ENCODE measurements around the gene CAMKK2.
A peak's percentile ranks its signal among the peaks of the same experiment; 100 is the strongest.
"Not testable (repeated sequence)": the region's sequence is repeated elsewhere in the genome, so short reads cannot be mapped to it uniquely, and the experiment has no call there.

CAMKK2 gene

GRCh38 chr12:121282072-121282742 lies 14.3 kb downstream of the CAMKK2 start:
- H3K27ac ChIP-seq, result no peak overlapping the region
- no peak for DNase-seq (ENCODE audit: low read depth, low spot score)

GRCh38 chr12:121281116-121281515 lies 15.4 kb downstream of the CAMKK2 start:
- H3K27ac ChIP-seq; DNase-seq (ENCODE audit: low read depth, low spot score): not testable (repeated sequence)

GRCh38 chr12:121280531-121280930 lies 16.0 kb downstream of the CAMKK2 start:
- not testable (repeated sequence) for H3K27ac ChIP-seq; DNase-seq (ENCODE audit: low read depth, low spot score)

GRCh38 chr12:121279507-121279915 lies 17.0 kb downstream of the CAMKK2 start:
- no peak overlapping the region for H3K27ac ChIP-seq
- DNase-seq (ENCODE audit: low read depth, low spot score), result no peak

GRCh38 chr12:121279071-121279375 lies 17.5 kb downstream of the CAMKK2 start:
- no peak for DNase-seq (ENCODE audit: low read depth, low spot score)
- no peak overlapping the region for H3K27ac ChIP-seq

- H3K27ac ChIP-seq, result no peak overlapping the region
- no peak for DNase-seq (ENCODE audit: low read depth, low spot score)
Measured at GRCh38 chr12:121278169-121279070, 18.1 kb downstream of the CAMKK2 start.

GRCh38 chr12:121277374-121277759 lies 19.1 kb downstream of the CAMKK2 start:
- no peak for DNase-seq (ENCODE audit: low read depth, low spot score)
- peak overlapping the region; percentile 33 for H3K27ac ChIP-seq

- no peak overlapping the region for H3K27ac ChIP-seq
Measured at GRCh38 chr12:121274036-121274763, 22.3 kb downstream of the CAMKK2 start.

GRCh38 chr12:121273364-121273896 lies 23.1 kb downstream of the CAMKK2 start:
- no peak overlapping the region for H3K27ac ChIP-seq
- DNase-seq (ENCODE audit: low read depth, low spot score), result no peak

More at GRCh38 chr12:121274036-121274763, 22.3 kb downstream of the CAMKK2 start:
- no peak for DNase-seq (ENCODE audit: low read depth, low spot score)

GRCh38 chr12:121267822-121268221 lies 28.7 kb downstream of the CAMKK2 start:
- no peak for DNase-seq (ENCODE audit: low read depth, low spot score)

GRCh38 chr12:121264951-121265515 lies 31.5 kb downstream of the CAMKK2 start:
- no peak for DNase-seq (ENCODE audit: low read depth, low spot score)

More at GRCh38 chr12:121267822-121268221, 28.7 kb downstream of the CAMKK2 start:
- H3K27ac ChIP-seq, result no peak overlapping the region

GRCh38 chr12:121264135-121264534 lies 32.4 kb downstream of the CAMKK2 start:
- DNase-seq (ENCODE audit: low read depth, low spot score), result no peak
- no peak overlapping the region for H3K27ac ChIP-seq

More at GRCh38 chr12:121264951-121265515, 31.5 kb downstream of the CAMKK2 start:
- no peak overlapping the region for H3K27ac ChIP-seq

GRCh38 chr12:121263206-121263935 lies 33.1 kb downstream of the CAMKK2 start:
- no peak for DNase-seq (ENCODE audit: low read depth, low spot score)
- H3K27ac ChIP-seq, result no peak overlapping the region

- H3K27ac ChIP-seq, result no peak overlapping the region
Measured at GRCh38 chr12:121261398-121261797, 35.1 kb downstream of the CAMKK2 start.

GRCh38 chr12:121260091-121260490 lies 36.4 kb downstream of the CAMKK2 start:
- DNase-seq (ENCODE audit: low read depth, low spot score), result no peak
- no peak overlapping the region for H3K27ac ChIP-seq

More at GRCh38 chr12:121261398-121261797, 35.1 kb downstream of the CAMKK2 start:
- no peak for DNase-seq (ENCODE audit: low read depth, low spot score)

- no peak overlapping the region for H3K27ac ChIP-seq
- no peak for DNase-seq (ENCODE audit: low read depth, low spot score)
Measured at GRCh38 chr12:121259074-121259473, 37.4 kb downstream of the CAMKK2 start.

GRCh38 chr12:121257704-121258449 lies 38.6 kb downstream of the CAMKK2 start:
- DNase-seq (ENCODE audit: low read depth, low spot score); H3K27ac ChIP-seq: not testable (repeated sequence)

- H3K27ac ChIP-seq, result no peak overlapping the region
- no peak for DNase-seq (ENCODE audit: low read depth, low spot score)
Measured at GRCh38 chr12:121255433-121255832, 41.1 kb downstream of the CAMKK2 start.
